SH-SY5Y (cell line): ENCODE results near the gene PTPN14.

Experiments used
- GATA2 ChIP-seq: IDR thresholded peaks from 2 replicates; pipeline ENCODE4 v1.6.1; 2011; ENCODE audit warnings: mild to moderate bottlenecking, low read depth, low read length
- GATA3 ChIP-seq: IDR thresholded peaks from 2 replicates; pipeline ENCODE4 v1.6.1; 2011; ENCODE audit warnings: low read depth, mild to moderate bottlenecking, low read length, moderate library complexity

GRCh38 chr1:214441119-214441518 lies 110.3 kb downstream of the PTPN14 start:
- no peak for TF ChIP-seq GATA3
- TF ChIP-seq GATA2 = no peak
